Stomach (tissue), 4 donors: ENCODE measurements around the gene PEAK1.

ENCODE experiments used
- EP300 ChIP-seq: sonication (generic); formaldehyde crosslinking; IDR thresholded peaks from one replicate; pipeline ENCODE4 v1.6.1; 2017; ENCODE audit warnings: antibody characterized with exemption
- POLR2A ChIP-seq, 4 donors: fragments of 450-650 bp; IDR thresholded peaks; one replicate each; pipeline ENCODE4 v1.6.1; 2016; ENCODE audit warnings: antibody characterized with exemption in 4 of 4, control low read depth in 2 of 4, mild to moderate bottlenecking in 1 of 4, moderate library complexity in 1 of 4
- TF ChIP-seq, protein P1 (sequence below), 7 experiments: fragments of 450-650 bp in 4 of 7; fragments of 200-600 bp in 3 of 7; sonication (generic) in 3 of 7; IDR thresholded peaks; one replicate each; pipeline ENCODE4 v1.5.1; 2016 to 2019; ENCODE audit warnings: antibody characterized with exemption in 7 of 7, control low read depth in 2 of 7, mild to moderate bottlenecking in 1 of 7

DNA sequence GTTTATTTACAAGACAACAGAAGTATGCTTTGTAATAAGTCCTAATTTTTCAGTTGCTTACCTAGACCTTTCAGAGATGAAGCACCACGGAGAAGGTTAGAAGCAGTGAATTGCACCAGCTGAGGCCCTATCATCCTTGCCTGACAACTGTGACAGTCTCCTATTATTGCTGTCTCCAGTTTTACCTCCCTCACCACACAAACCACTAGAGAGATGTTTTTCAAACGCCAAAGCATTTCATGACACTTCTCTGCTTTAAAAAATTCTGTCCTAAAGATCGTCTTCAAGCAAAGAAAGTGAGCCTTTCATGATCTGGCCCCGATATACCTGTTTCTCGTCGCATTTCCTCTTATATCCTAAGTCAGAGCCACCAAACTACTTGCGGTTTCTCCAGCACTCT is 276.7 kb downstream of the PEAK1 start:
- no peak for TF ChIP-seq EP300
- TF ChIP-seq, protein P1, sequence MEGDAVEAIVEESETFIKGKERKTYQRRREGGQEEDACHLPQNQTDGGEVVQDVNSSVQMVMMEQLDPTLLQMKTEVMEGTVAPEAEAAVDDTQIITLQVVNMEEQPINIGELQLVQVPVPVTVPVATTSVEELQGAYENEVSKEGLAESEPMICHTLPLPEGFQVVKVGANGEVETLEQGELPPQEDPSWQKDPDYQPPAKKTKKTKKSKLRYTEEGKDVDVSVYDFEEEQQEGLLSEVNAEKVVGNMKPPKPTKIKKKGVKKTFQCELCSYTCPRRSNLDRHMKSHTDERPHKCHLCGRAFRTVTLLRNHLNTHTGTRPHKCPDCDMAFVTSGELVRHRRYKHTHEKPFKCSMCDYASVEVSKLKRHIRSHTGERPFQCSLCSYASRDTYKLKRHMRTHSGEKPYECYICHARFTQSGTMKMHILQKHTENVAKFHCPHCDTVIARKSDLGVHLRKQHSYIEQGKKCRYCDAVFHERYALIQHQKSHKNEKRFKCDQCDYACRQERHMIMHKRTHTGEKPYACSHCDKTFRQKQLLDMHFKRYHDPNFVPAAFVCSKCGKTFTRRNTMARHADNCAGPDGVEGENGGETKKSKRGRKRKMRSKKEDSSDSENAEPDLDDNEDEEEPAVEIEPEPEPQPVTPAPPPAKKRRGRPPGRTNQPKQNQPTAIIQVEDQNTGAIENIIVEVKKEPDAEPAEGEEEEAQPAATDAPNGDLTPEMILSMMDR (IDR thresholded peaks at IDR 0.05) = no peak
- no peak for TF ChIP-seq POLR2A (IDR thresholded peaks at IDR 0.05)
